ENCODE results near the gene HBM. TPM values are rescaled to one million over a fixed set of nuclear protein-coding genes. Genes with fewer than 3 reads are reported as not detected.
A peak's percentile ranks its signal among the peaks of the same experiment; 100 is the strongest.
"Not testable (repeated sequence)": the region's sequence is repeated elsewhere in the genome, so short reads cannot be mapped to it uniquely, and the experiment has no call there.

Gene HBM
- polyA plus RNA-seq, 2 of the 4 experiments (the other 2 are of a cell fraction) = not detected

GRCh38 chr16:169014-169413 lies 3.2 kb downstream of the HBM start:
- Histone ChIP-seq H3K4me1 (peaks cover 13% of the 10 kb centered on the region), H3K9me3 (no peaks in the 10 kb centered on the region), H3K4me2 (no peak overlapping the region), H3K27ac (no peak overlapping the region), H3K4me3 (no peak overlapping the region)
- FAIRE-seq = no peak
- no peak for DNase-seq (ENCODE audit: low read depth in 1 of 2, low spot score in 1 of 2)
- ChIA-PET POLR2A (no interaction called here), CTCF (interaction anchor here (1.0 to 7.7 kb wide), 7 partner anchors 13 to 193 kb away, joined by 3 to 88 read pairs (median 10); partner anchors contain the start of gene HBQ1)
- WGBS (ENCODE audit: missing lambda C conversion rate) = 32% methylated on average over 3 of the region's 3 CpGs
- TF ChIP-seq TP53 (CRISPR knock-in tag; IDR thresholded peaks at IDR 0.05) (no peak), ATOH8 (CRISPR knock-in tag; IDR thresholded peaks at IDR 0.05; ENCODE audit: low read depth) (no peak)
- TF ChIP-seq, protein P1, sequence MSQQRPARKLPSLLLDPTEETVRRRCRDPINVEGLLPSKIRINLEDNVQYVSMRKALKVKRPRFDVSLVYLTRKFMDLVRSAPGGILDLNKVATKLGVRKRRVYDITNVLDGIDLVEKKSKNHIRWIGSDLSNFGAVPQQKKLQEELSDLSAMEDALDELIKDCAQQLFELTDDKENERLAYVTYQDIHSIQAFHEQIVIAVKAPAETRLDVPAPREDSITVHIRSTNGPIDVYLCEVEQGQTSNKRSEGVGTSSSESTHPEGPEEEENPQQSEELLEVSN (IDR thresholded peaks at IDR 0.05; ENCODE audit: borderline replicate concordance, low read depth) = no peak
- no peak for ATAC-seq

GRCh38 chr16:170088-170507 lies 4.3 kb downstream of the HBM start:
- H3K4me1 ChIP-seq = peaks cover 12% of the 10 kb centered on the region
- POLR2A ChIA-PET; H3K4me2 ChIP-seq; H3K27ac ChIP-seq; FAIRE-seq; H3K9me3 ChIP-seq; H3K4me3 ChIP-seq; DNase-seq (ENCODE audit: low read depth in 1 of 2, low spot score in 1 of 2): not testable (repeated sequence)
- WGBS (ENCODE audit: missing lambda C conversion rate) = 9% methylated on average over 4 of the region's 5 CpGs
- TF ChIP-seq, protein P2, sequence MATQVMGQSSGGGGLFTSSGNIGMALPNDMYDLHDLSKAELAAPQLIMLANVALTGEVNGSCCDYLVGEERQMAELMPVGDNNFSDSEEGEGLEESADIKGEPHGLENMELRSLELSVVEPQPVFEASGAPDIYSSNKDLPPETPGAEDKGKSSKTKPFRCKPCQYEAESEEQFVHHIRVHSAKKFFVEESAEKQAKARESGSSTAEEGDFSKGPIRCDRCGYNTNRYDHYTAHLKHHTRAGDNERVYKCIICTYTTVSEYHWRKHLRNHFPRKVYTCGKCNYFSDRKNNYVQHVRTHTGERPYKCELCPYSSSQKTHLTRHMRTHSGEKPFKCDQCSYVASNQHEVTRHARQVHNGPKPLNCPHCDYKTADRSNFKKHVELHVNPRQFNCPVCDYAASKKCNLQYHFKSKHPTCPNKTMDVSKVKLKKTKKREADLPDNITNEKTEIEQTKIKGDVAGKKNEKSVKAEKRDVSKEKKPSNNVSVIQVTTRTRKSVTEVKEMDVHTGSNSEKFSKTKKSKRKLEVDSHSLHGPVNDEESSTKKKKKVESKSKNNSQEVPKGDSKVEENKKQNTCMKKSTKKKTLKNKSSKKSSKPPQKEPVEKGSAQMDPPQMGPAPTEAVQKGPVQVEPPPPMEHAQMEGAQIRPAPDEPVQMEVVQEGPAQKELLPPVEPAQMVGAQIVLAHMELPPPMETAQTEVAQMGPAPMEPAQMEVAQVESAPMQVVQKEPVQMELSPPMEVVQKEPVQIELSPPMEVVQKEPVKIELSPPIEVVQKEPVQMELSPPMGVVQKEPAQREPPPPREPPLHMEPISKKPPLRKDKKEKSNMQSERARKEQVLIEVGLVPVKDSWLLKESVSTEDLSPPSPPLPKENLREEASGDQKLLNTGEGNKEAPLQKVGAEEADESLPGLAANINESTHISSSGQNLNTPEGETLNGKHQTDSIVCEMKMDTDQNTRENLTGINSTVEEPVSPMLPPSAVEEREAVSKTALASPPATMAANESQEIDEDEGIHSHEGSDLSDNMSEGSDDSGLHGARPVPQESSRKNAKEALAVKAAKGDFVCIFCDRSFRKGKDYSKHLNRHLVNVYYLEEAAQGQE (IDR thresholded peaks at IDR 0.05) = peak; percentile 90
- TF ChIP-seq EHMT2 (IDR thresholded peaks at IDR 0.05; ENCODE audit: low read depth) = 0 out of 2 replicates have a peak, but pooled peaks have one; percentile 51
- ATAC-seq = peak; percentile 37 to 60
- CTCF ChIA-PET = interaction anchor here (0.9 to 7.7 kb wide), 4 partner anchors 11 to 105 kb away, joined by 3 to 88 read pairs (median 10); partner anchors contain the start of gene HBQ1

GRCh38 chr16:170788-171187 lies 5.0 kb downstream of the HBM start:
- DNase-seq (ENCODE audit: low read depth in 1 of 2, low spot score in 1 of 2) (no peak), ATAC-seq (no peak), FAIRE-seq (no peak)
- TF ChIP-seq FOXS1 (CRISPR knock-in tag; IDR thresholded peaks at IDR 0.05) (no peak), HEYL (CRISPR knock-in tag; IDR thresholded peaks at IDR 0.05) (no peak), HDAC2 (IDR thresholded peaks at IDR 0.05) (no peak)
- 3% methylated on average over 1 of the region's 1 CpG for WGBS (ENCODE audit: missing lambda C conversion rate)
- Histone ChIP-seq H3K4me1 (peaks cover 5% of the 10 kb centered on the region), H3K9me3 (no peaks in the 10 kb centered on the region), H3K27ac (no peak overlapping the region), H3K4me2 (no peak overlapping the region), H3K4me3 (no peak overlapping the region)
- POLR2A ChIA-PET = no interaction called here
- CTCF ChIA-PET = interaction anchor here (0.9 to 7.7 kb wide), 4 partner anchors 11 to 105 kb away, joined by 3 to 88 read pairs (median 10); partner anchors contain the start of gene HBQ1

- H3K4me3 ChIP-seq, FAIRE-seq: not testable (repeated sequence)
- no CpG with 5 or more reads among the region's 74 CpGs for WGBS (ENCODE audit: missing lambda C conversion rate)
Observed at GRCh38 chr16:172374-172941, 6.7 kb downstream of the HBM start, which contains the start of gene HBA2. Gene HBA2 (plus strand): TSS chr16:172876. CDS start chr16:172913, 37 bp downstream.

DNA sequence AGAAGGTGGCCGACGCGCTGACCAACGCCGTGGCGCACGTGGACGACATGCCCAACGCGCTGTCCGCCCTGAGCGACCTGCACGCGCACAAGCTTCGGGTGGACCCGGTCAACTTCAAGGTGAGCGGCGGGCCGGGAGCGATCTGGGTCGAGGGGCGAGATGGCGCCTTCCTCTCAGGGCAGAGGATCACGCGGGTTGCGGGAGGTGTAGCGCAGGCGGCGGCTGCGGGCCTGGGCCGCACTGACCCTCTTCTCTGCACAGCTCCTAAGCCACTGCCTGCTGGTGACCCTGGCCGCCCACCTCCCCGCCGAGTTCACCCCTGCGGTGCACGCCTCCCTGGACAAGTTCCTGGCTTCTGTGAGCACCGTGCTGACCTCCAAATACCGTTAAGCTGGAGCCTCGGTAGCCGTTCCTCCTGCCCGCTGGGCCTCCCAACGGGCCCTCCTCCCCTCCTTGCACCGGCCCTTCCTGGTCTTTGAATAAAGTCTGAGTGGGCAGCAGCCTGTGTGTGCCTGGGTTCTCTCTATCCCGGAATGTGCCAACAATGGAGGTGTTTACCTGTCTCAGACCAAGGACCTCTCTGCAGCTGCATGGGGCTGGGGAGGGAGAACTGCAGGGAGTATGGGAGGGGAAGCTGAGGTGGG lies 7.6 kb downstream of the HBM start:
- FAIRE-seq; H3K4me3 ChIP-seq; DNase-seq (ENCODE audit: low read depth in 1 of 2, low spot score in 1 of 2); H3K9me3 ChIP-seq; POLR2A ChIA-PET; H3K27ac ChIP-seq; CTCF ChIA-PET; H3K4me1 ChIP-seq; H3K4me2 ChIP-seq; ATAC-seq: not testable (repeated sequence)
- WGBS (ENCODE audit: missing lambda C conversion rate) = 73% methylated on average over 23 of the region's 44 CpGs

More at GRCh38 chr16:172374-172941, 6.7 kb downstream of the HBM start, which contains the start of gene HBA2:
- H3K27ac ChIP-seq; H3K4me2 ChIP-seq; H3K9me3 ChIP-seq; POLR2A ChIA-PET; DNase-seq (ENCODE audit: low read depth in 1 of 2, low spot score in 1 of 2); H3K4me1 ChIP-seq: not testable (repeated sequence)
- peak; percentile 2 to 6; a peak in 2 of 6 replicates for ATAC-seq
- CTCF ChIA-PET = interaction anchor here (0.6 to 7.7 kb wide), 2 partner anchors 9 to 23 kb away, joined by 3 to 88 read pairs; partner anchors contain the start of gene HBQ1

All from A549 (cell line).